Pancreas (tissue), 10 donors: ENCODE measurements around the gene MICOS13. TPM values are rescaled to one million over a fixed set of nuclear protein-coding genes. Genes with fewer than 3 reads are reported as not detected.

Experiments used
- ATAC-seq, 4 donors: fragments of 200-7000 bp; cut with Tn5 transposase; one replicate each; pipeline versions ENCODE4 v1.8.0 to v1.9.1; 2020; ENCODE audit warnings: mild to moderate bottlenecking in 4 of 4, moderate library complexity in 4 of 4
- DNase-seq, 6 donors: peaks; one replicate each; pipeline ENCODE4 v3.0.0-alpha.2; 2020
- FAIRE-seq: peaks from 2 replicates; lab custom pipeline; 2012; peaks lifted over from hg19 to GRCh38; lab: Jason Lieb, UNC
- H3K27ac ChIP-seq, 4 donors: fragments of 200-600 bp; sonication (generic); 1 replicate in 3 of 4; 2 replicates in 1 of 4; pipeline versions ENCODE4 v1.5.0 to v1.8.0; 2020
- H3K27me3 ChIP-seq, 4 donors: fragments of 200-600 bp; one replicate each; pipeline ENCODE4 v1.8.0; 2021
- H3K36me3 ChIP-seq, 3 donors: fragments of 200-600 bp; sonication (generic) in 1 of 3; one replicate each; pipeline versions ENCODE4 v1.5.0 to v1.8.0; 2020 to 2021
- H3K4me1 ChIP-seq, 3 donors: fragments of 200-600 bp; one replicate each; pipeline ENCODE4 v1.8.0; 2021
- H3K4me3 ChIP-seq, 4 donors: fragments of 200-600 bp; sonication (generic) in 2 of 4; one replicate each; pipeline versions ENCODE4 v1.5.0 to v1.8.0; 2020 to 2021
- H3K9me3 ChIP-seq, 4 donors: fragments of 200-600 bp; one replicate each; pipeline ENCODE4 v1.8.0; 2021
- CTCF ChIP-seq, 4 donors: fragments of 200-600 bp; sonication (generic) in 3 of 4; IDR thresholded peaks; one replicate each; pipeline versions ENCODE4 v1.5.0 to v1.8.0; 2021; ENCODE audit warnings: antibody characterized with exemption in 4 of 4
- WGBS, 2 donors: extraction: QIAGEN DNeasy Blood & Tissue Kit; methylation state at CpG; one replicate each; pipeline ENCODE4 v1.1.7; 2013; 5-methylcytosine and 5-hydroxymethylcytosine counted together
- intact Hi-C, 3 donors: fragments of 100-400 bp; cut with DNase I; formaldehyde crosslinking; loops; one replicate each; pipeline versions ENCODE4 v1.11.1 to v1.14.2; 2022
- polyA plus RNA-seq, 2 donors: library from polyadenylated mRNA; stranded (reverse); fragments of 200-250 nt; gene quantifications; one replicate each; pipeline ENCODE4 v1.2.3, GENCODE V29; 2013
- total RNA-seq, 6 donors: library from RNA; stranded (reverse); fragmentation: NEBNext Ultra II Directional in 4 of 6; extraction: Animal tissue kit (Norgen Biotek cat#: 25700) in 4 of 6; gene quantifications; one replicate each; pipeline versions ENCODE4 v1.2.1 to v1.2.4, GENCODE V29; 2021 to 2023
- donor health status: healthy with polysubstance abuse.
- donor health status: DM: no; HTN: no; CAD: no; lungs with moderate emphysema.
- donor health status: DM: no; HTN: no; CAD: no.
- donor health status: control.
- donor health status: control.
- donor health status: Bipolar disorder and iron deficiency.
- donor health status: DM: yes; HTN: yes; CAD: no.
- donor health status: DM: no; HTN: no; CAD: no.
- donor health status: DM: no; HTN: no; CAD: no.
- donor health status: DM: yes; HTN: yes; CAD: no.

Gene MICOS13
- total and polyA plus RNA-seq, 8 donors = 14.0 to 77.5 (median 24.7) TPM

- FAIRE-seq (no peak), ATAC-seq (no peak), DNase-seq (peak in 1 of 6 donors; percentile 58)
- peaks cover 0 to 14% (median 10%) of the 10 kb centered on the region in 3 donors for H3K4me1 ChIP-seq
- H3K27me3 ChIP-seq = no peaks in the 10 kb centered on the region
- TF ChIP-seq CTCF (IDR thresholded peaks at IDR 0.05) = no peak
- intact Hi-C loops = no loop called here
- WGBS, 2 donors = 15 to 16% methylated on average over 11 of the region's 11 CpGs
- H3K27ac ChIP-seq = peak overlapping the region in 1 of 4 donors; percentile 95
- no peaks in the 10 kb centered on the region for H3K9me3 ChIP-seq
- H3K4me3 ChIP-seq = peak overlapping the region; percentile 83 to 99 (median 93)
- H3K36me3 ChIP-seq = peaks cover 0 to 3% (median under 1%) of the 10 kb centered on the region in 3 donors
Observed at GRCh38 chr19:5718579-5719273, 38.4 kb upstream of the MICOS13 start.

GRCh38 chr19:5718037-5718578, 37.8 kb upstream of the MICOS13 start:
- H3K4me3 ChIP-seq = peak overlapping the region in 2 of 4 donors; percentile 88 to 99
- H3K9me3 ChIP-seq = no peaks in the 10 kb centered on the region
- TF ChIP-seq CTCF (IDR thresholded peaks at IDR 0.05) = no peak
- H3K27ac ChIP-seq = no peak overlapping the region
- WGBS, 2 donors = 71 to 75% methylated on average over 14 of the region's 14 CpGs
- H3K27me3 ChIP-seq = no peaks in the 10 kb centered on the region
- peaks cover 0 to 14% (median 10%) of the 10 kb centered on the region in 3 donors for H3K4me1 ChIP-seq
- H3K36me3 ChIP-seq = peaks cover 0 to 9% (median 7%) of the 10 kb centered on the region in 3 donors
- DNase-seq (peak in 1 of 6 donors; percentile 18), FAIRE-seq (no peak), ATAC-seq (no peak)
- intact Hi-C loops = no loop called here

GRCh38 chr19:5717215-5717935, 37.1 kb upstream of the MICOS13 start:
- no peak for FAIRE-seq
- WGBS, 2 donors = 71 to 76% methylated on average over 8 of the region's 8 CpGs

GRCh38 chr19:5714816-5715215, 34.5 kb upstream of the MICOS13 start:
- no peaks in the 10 kb centered on the region for H3K27me3 ChIP-seq
- H3K9me3 ChIP-seq = no peaks in the 10 kb centered on the region
- WGBS, 2 donors = 90 to 95% methylated on average over 10 of the region's 10 CpGs
- H3K27ac ChIP-seq = no peak overlapping the region
- ATAC-seq (no peak), FAIRE-seq (no peak), DNase-seq (peak in 1 of 6 donors; percentile 8)
- TF ChIP-seq CTCF (IDR thresholded peaks at IDR 0.05) = no peak
- H3K4me1 ChIP-seq = peaks cover 0 to 14% (median 10%) of the 10 kb centered on the region in 3 donors
- peaks cover 4 to 38% (median 7%) of the 10 kb centered on the region in 3 donors for H3K36me3 ChIP-seq
- no peak overlapping the region for H3K4me3 ChIP-seq
- intact Hi-C loops = no loop called here

More at GRCh38 chr19:5717215-5717935, 37.1 kb upstream of the MICOS13 start:
- ATAC-seq (no peak), DNase-seq (peak in 1 of 6 donors; percentile 16)
- peaks cover 1 to 17% (median 7%) of the 10 kb centered on the region in 3 donors for H3K36me3 ChIP-seq
- no peak for TF ChIP-seq CTCF (IDR thresholded peaks at IDR 0.05)
- H3K4me1 ChIP-seq = peaks cover 0 to 14% (median 10%) of the 10 kb centered on the region in 3 donors
- H3K27me3 ChIP-seq = no peaks in the 10 kb centered on the region
- H3K9me3 ChIP-seq = no peaks in the 10 kb centered on the region
- H3K4me3 ChIP-seq = no peak overlapping the region
- intact Hi-C loops = no loop called here
- H3K27ac ChIP-seq = no peak overlapping the region
